ENCODE measurements around the gene USH2A. TPM values are rescaled to one million over a fixed set of nuclear protein-coding genes. Genes with fewer than 3 reads are reported as not detected.

USH2A gene
- total RNA-seq, 1 donor from 2014 or later, result 0.04 TPM

- no peaks in the 10 kb centered on the region for H3K9me3 ChIP-seq (ENCODE audit: low read depth)
- H2AFZ ChIP-seq (replicated peaks), result no peak overlapping the region
- no peaks in the 10 kb centered on the region for H3K36me3 Mint-ChIP-seq
- H3K4me1 Mint-ChIP-seq, result peaks cover 11% of the 10 kb centered on the region
- H4K20me1 ChIP-seq (ENCODE audit: low read depth), result no peaks in the 10 kb centered on the region
- no peak overlapping the region for H3K27ac ChIP-seq
- DNase-seq (ENCODE audit: low spot score), result no peak
- no peak overlapping the region for H3K9ac ChIP-seq
- no peak overlapping the region for H3K27ac Mint-ChIP-seq
- H3K4me1 ChIP-seq, result no peaks in the 10 kb centered on the region
- no peaks in the 10 kb centered on the region for H3K27me3 ChIP-seq
- no peaks in the 10 kb centered on the region for H3F3A ChIP-seq (ENCODE audit: low read depth)
- H3K9me3 Mint-ChIP-seq, result no peaks in the 10 kb centered on the region
- H3K4me3 ChIP-seq, result no peak overlapping the region
- no peaks in the 10 kb centered on the region for H3K36me3 ChIP-seq
- H3K79me2 ChIP-seq (ENCODE audit: low read depth), result no peaks in the 10 kb centered on the region
- peaks cover 2% of the 10 kb centered on the region for H3K27me3 Mint-ChIP-seq (ENCODE audit: insufficient read depth, low read depth)
- no peak overlapping the region for H3K4me2 ChIP-seq
- no peak overlapping the region for H3K4me3 Mint-ChIP-seq
- TF ChIP-seq EZH2phosphoT487 (IDR thresholded peaks at IDR 0.05), result no peak
- TF ChIP-seq EZH2 (IDR thresholded peaks at IDR 0.05), result no peak
- TF ChIP-seq CTCF (IDR thresholded peaks at IDR 0.05), result no peak
Observed at GRCh38 chr1:216462066-216462775, 39.0 kb upstream of the USH2A start.

GRCh38 chr1:216461466-216461865 lies 38.2 kb upstream of the USH2A start:
- H3K27me3 Mint-ChIP-seq (ENCODE audit: insufficient read depth, low read depth), result peaks cover 2% of the 10 kb centered on the region
- TF ChIP-seq CTCF (IDR thresholded peaks at IDR 0.05) (no peak), EZH2phosphoT487 (IDR thresholded peaks at IDR 0.05) (no peak), EZH2 (IDR thresholded peaks at IDR 0.05) (no peak)
- Histone ChIP-seq H3K9me3 (ENCODE audit: low read depth) (no peaks in the 10 kb centered on the region), H2AFZ (replicated peaks) (no peak overlapping the region), H3K27ac (no peak overlapping the region), H3K4me3 (no peak overlapping the region), H3K27me3 (no peaks in the 10 kb centered on the region), H3K36me3 (no peaks in the 10 kb centered on the region), H4K20me1 (ENCODE audit: low read depth) (no peaks in the 10 kb centered on the region), H3F3A (ENCODE audit: low read depth) (no peaks in the 10 kb centered on the region), H3K79me2 (ENCODE audit: low read depth) (no peaks in the 10 kb centered on the region), H3K4me1 (no peaks in the 10 kb centered on the region), H3K4me2 (no peak overlapping the region), H3K9ac (no peak overlapping the region)
- no peaks in the 10 kb centered on the region for H3K9me3 Mint-ChIP-seq
- peaks cover 17% of the 10 kb centered on the region for H3K4me1 Mint-ChIP-seq
- no peak for DNase-seq (ENCODE audit: low spot score)
- no peak overlapping the region for H3K4me3 Mint-ChIP-seq
- H3K27ac Mint-ChIP-seq, result no peak overlapping the region
- H3K36me3 Mint-ChIP-seq, result no peaks in the 10 kb centered on the region

GRCh38 chr1:216459651-216460207 lies 36.5 kb upstream of the USH2A start:
- Mint-ChIP-seq H3K27me3 (ENCODE audit: insufficient read depth, low read depth) (peaks cover 2% of the 10 kb centered on the region), H3K4me3 (no peak overlapping the region), H3K4me1 (peaks cover 18% of the 10 kb centered on the region), H3K27ac (no peak overlapping the region), H3K36me3 (no peaks in the 10 kb centered on the region), H3K9me3 (no peaks in the 10 kb centered on the region)
- Histone ChIP-seq H3K9ac (no peak overlapping the region), H3F3A (ENCODE audit: low read depth) (no peaks in the 10 kb centered on the region), H3K9me3 (ENCODE audit: low read depth) (no peaks in the 10 kb centered on the region), H3K27ac (no peak overlapping the region), H2AFZ (replicated peaks) (no peak overlapping the region), H3K79me2 (ENCODE audit: low read depth) (no peaks in the 10 kb centered on the region), H3K4me1 (no peaks in the 10 kb centered on the region), H3K4me3 (no peak overlapping the region), H3K36me3 (no peaks in the 10 kb centered on the region), H4K20me1 (ENCODE audit: low read depth) (no peaks in the 10 kb centered on the region), H3K4me2 (no peak overlapping the region), H3K27me3 (no peaks in the 10 kb centered on the region)
- TF ChIP-seq CTCF (IDR thresholded peaks at IDR 0.05) (no peak), EZH2phosphoT487 (IDR thresholded peaks at IDR 0.05) (no peak), EZH2 (IDR thresholded peaks at IDR 0.05) (no peak)
- DNase-seq (ENCODE audit: low spot score), result no peak
